NCI-H2029 (cell line): ENCODE measurements around the gene LSP1.

Experiments
- DNase-seq: peaks from one replicate; lab custom pipeline; 2025; lab: John Stamatoyannopoulos, UW

The LSP1 gene

DNA sequence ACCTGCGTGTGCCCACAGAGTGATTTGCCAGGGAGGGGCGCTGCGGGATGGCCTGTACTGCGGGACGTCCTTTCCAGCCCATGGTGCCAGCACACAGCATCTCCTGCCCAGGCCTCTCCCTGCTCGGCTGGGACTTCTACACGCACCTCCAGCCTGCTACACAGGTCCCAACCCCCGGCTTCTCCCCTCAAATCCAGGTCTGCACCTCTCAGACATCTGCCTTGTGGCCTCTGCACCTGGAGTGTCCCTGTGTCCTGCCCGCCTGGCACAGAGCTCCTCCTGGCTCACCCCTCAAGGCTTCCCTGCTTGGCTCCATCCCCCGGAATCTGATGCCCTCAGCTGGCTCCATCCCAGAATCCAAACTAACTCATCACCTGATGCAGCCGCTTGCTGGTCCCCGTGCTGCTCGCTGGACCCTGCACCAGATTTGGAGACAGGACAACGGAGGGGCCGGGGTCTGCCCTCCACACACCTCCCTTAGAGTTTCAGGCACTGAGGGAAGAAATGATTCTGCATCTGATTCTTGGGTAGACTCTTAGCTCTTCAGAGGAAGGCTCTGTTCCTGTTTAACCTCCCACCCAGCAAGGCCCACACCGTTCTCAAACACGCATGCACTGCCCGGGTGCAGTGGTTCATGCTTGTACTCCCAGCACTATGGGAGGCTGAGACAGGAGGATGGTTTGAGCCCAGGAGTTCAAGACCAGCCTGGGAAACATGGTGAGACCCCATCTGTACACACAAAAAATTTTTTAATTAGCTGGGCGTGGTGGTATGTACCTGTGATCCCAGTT is 4.0 kb upstream of the LSP1 start:
- no peak for DNase-seq

GRCh38 chr11:1851468-1852180 is 1.3 kb upstream of the LSP1 start:
- DNase-seq: no peak

DNA sequence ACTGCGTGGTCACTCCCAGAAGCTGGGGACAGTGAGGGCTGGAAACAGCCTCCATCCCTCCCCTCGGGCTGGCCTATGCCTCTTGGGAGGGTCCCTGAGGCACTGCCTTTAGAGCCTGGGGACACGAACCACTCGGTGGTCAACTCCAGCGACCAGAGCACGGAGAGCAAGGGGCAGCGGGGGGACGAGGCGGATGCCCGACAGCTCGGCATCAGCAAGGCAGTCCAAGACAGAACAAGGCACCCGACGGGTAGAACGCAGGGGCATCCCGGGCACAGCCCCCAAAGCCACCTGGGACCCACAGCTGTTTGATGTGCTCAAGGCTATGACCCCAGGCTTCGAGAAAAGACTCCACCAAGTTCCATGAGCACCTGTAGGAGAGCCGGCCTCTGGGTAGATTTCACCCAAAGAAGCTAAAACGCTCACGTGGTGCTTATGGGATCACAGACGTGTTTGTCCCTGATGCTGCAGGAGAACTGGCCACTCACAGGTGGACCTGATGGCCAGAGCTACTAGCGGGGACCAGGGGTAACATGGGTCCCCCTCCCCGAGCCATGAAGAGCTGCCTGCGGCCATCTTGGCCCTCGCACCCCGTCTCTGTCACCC is 510 bp upstream of the LSP1 start:
- no peak for DNase-seq

- no peak for DNase-seq
Measured at GRCh38 chr11:1853376-1854131, 670 bp downstream of the LSP1 start.

DNA sequence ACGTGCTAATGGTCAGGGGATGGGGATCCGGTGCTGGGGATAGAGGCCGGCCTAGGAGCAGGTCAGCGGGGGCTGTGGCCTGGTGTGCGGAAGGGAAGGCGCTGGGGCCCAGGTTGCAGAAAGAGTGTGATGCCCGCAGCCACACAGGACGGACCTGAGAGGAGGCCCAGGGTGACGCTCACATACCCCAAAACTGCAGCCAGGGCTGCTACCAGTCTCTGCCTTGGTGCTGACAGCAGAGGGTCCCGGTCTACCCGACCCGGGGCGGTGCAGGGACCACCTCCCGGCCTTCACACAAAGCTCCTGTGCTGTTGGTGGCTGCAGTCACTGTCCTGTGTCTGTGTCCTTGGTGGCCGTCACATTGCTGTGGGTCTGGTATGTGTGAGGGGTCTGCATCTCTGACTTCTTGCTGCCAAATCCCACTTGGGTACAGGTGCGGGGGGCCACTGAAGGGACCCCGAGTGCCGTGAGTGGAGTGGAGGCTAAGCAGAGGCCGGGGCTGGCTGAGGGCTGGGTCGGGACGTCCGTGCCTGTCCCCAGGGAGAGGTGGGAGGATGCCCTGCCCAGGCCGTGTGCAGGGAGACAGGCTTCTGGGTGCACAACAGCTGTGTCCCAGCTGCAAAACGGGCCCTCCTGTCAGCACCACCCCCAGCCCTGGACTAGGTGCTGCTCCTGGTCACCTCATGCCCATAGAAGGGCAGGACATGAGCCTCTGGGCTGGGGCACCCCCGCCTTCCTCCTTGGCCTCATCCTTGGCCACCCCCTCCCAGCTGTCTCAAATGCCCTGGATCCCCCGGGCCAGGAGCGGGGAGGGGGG is 1.5 kb downstream of the LSP1 start:
- no peak for DNase-seq

GRCh38 chr11:1854949-1855885 is 2.3 kb downstream of the LSP1 start:
- no peak for DNase-seq

DNA sequence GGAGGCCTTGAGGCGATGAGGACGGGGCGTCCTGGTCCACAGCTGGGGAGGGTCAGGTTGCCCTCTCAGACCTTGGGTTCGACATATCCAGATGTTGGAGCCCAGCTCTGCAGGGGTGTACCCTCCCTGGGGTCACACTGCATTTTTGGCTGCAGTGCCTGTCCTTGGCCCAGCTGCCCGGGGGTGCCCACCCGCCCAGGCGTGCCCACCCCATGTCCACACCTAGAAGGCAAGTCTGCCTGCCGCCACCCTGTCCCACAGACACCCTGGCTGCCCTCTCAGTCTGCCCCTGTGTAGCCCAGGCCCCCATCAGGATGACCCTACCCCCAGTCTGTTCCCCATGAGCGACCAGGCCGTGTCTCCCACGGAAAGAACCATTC is 3.0 kb downstream of the LSP1 start:
- DNase-seq: no peak

- no peak for DNase-seq
Measured at GRCh38 chr11:1856306-1857005, 3.6 kb downstream of the LSP1 start.

- no peak for DNase-seq
Measured at GRCh38 chr11:1857064-1857463, 4.2 kb downstream of the LSP1 start.

DNA sequence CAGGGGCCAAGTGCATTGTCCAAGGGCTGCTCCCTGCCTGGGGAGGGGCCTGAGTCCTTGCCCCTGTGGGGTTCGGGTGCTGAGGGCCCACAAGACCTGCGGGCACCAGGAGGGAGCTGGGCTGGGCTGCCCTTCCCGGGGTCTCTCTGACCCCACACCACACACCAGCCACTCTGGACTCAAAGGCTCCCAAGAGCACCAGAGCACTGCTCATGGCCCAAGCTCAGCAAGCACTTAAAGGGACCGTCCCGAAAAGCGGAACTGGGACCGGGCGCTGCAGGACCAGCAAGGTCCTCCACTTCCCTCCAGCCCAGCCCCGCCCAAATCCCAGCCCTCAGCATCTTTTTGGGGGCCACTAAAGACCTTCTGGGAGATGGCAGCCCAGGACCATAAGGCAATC is 5.3 kb downstream of the LSP1 start:
- DNase-seq: no peak

GRCh38 chr11:1858576-1858975 is 5.7 kb downstream of the LSP1 start:
- no peak for DNase-seq

- DNase-seq: no peak
Measured at GRCh38 chr11:1859004-1859403, 6.1 kb downstream of the LSP1 start.

DNA sequence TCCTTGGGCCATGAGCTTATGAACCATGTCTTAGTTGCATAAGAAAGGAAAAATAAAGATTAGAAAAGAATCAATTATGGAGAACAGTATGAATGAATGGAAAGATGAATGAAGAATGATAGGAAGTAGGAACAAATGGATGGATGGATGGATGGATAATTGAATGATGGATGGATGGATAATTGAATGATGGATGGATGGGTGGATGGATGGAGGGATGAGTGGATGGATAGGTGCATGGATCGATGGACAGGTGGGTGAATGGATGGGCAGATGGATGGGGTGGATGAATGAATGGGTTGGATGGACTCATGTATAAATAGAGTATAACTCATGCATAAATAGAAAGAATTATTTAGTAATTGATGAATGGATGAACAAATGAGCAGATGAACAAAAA is 7.2 kb downstream of the LSP1 start:
- no peak for DNase-seq

DNA sequence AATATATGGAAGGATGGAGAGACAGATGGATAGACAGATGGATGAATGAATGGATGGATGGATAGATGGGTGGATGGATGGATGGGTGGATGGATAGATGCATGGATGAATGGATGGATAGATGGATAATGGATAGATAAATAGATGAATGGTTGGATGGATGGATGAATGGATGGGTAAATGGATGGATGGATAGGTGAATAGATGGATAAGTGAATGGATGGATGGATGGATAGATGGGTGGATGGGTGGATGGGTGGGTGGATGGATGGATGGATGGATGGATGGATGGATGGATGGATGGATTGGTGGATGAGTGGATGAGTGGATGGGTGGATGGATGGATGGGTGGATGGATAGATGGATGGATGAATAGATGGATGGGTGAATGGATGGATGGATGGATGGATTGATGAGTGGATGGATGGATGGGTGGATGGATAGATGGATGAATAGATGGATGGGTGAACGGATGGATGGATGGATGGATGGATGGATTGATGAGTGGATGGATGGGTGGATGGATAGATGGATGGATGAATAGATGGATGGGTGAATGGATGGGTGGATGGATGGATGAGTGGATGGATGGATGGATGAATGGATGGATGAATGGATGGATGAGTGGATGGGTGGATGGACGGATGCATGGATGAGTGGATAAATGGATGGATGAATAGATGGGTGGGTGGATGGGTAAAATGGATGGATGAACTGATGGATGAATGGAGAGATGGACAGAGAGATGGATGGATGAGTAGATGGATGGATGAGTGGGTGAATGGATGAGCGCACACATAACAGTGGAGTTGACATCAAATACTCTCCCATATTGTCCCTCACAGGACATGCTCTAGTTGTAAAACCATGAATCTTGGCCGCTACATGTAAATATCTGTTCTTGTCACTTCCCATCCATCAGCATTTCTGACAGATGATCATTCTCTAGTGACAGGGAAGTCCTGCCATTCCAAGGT is 8.8 kb downstream of the LSP1 start:
- no peak for DNase-seq

GRCh38 chr11:1862588-1863351 is 9.9 kb downstream of the LSP1 start:
- DNase-seq: no peak

DNA sequence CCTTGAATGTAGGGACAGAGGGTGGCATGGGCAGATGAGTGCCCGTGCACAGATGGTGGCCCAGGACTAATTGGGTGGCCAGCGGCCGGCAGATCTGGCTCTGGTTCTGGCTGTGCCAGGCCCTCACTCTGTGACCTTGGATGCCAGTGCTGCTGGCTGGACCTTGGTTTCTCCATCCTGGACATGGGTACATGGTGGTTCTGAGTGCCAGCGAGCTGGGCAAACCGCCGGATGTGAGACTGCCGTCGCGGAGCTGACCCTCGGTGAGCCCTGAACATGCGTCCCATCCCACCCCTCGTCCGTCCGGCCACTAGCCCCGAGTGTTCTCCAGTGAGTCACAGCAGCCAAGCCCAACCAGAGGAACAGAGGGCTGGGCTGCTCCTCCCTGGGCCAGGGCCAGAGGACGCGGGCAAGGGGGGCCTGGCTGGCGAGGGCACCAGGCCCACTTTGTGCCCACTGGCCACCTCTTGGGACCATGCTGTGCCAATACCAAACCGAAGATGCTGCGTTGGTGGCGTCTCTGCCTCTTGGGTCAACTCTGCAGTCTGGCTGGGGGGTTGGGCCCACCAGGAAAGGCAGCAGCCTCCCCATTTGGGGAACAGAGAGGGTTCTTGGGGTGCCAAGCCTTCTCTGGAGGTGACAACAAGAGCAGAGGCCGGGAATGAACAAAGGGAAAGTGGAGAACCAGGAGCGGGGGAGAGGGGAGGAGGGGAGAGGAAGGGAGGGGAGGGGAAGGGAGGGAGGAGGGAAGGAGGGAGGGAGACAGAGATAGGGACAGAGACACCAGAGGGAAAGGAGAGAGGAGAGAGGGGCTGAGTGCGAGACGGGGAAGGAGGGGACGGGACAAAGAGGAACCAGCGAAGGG is 10.7 kb downstream of the LSP1 start:
- DNase-seq: peak; percentile 53

GRCh38 chr11:1864231-1864630 is 11.3 kb downstream of the LSP1 start:
- DNase-seq: no peak
